ENCODE data around the gene NRXN3.

GRCh38 chr14:78508023-78508422 lies 337.9 kb downstream of the NRXN3 start:
- TF ChIP-seq, protein P1, sequence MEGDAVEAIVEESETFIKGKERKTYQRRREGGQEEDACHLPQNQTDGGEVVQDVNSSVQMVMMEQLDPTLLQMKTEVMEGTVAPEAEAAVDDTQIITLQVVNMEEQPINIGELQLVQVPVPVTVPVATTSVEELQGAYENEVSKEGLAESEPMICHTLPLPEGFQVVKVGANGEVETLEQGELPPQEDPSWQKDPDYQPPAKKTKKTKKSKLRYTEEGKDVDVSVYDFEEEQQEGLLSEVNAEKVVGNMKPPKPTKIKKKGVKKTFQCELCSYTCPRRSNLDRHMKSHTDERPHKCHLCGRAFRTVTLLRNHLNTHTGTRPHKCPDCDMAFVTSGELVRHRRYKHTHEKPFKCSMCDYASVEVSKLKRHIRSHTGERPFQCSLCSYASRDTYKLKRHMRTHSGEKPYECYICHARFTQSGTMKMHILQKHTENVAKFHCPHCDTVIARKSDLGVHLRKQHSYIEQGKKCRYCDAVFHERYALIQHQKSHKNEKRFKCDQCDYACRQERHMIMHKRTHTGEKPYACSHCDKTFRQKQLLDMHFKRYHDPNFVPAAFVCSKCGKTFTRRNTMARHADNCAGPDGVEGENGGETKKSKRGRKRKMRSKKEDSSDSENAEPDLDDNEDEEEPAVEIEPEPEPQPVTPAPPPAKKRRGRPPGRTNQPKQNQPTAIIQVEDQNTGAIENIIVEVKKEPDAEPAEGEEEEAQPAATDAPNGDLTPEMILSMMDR (IDR thresholded peaks at IDR 0.05), result no peak
- TF ChIP-seq EZH2phosphoT487 (IDR thresholded peaks at IDR 0.05), result no peak
- TF ChIP-seq EZH2 (IDR thresholded peaks at IDR 0.05), result no peak
